Endothelial cell of hepatic sinusoid (primary cell): Measurements from ENCODE around the gene NSMCE1.

ENCODE experiments used
- in situ Hi-C: cut with HindIII; loops from 2 replicates; pipeline ENCODE4 v1.10.0; 2017; ENCODE audit warnings: low sequenced_read_pairs

NSMCE1 gene, protein sequence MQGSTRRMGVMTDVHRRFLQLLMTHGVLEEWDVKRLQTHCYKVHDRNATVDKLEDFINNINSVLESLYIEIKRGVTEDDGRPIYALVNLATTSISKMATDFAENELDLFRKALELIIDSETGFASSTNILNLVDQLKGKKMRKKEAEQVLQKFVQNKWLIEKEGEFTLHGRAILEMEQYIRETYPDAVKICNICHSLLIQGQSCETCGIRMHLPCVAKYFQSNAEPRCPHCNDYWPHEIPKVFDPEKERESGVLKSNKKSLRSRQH

DNA sequence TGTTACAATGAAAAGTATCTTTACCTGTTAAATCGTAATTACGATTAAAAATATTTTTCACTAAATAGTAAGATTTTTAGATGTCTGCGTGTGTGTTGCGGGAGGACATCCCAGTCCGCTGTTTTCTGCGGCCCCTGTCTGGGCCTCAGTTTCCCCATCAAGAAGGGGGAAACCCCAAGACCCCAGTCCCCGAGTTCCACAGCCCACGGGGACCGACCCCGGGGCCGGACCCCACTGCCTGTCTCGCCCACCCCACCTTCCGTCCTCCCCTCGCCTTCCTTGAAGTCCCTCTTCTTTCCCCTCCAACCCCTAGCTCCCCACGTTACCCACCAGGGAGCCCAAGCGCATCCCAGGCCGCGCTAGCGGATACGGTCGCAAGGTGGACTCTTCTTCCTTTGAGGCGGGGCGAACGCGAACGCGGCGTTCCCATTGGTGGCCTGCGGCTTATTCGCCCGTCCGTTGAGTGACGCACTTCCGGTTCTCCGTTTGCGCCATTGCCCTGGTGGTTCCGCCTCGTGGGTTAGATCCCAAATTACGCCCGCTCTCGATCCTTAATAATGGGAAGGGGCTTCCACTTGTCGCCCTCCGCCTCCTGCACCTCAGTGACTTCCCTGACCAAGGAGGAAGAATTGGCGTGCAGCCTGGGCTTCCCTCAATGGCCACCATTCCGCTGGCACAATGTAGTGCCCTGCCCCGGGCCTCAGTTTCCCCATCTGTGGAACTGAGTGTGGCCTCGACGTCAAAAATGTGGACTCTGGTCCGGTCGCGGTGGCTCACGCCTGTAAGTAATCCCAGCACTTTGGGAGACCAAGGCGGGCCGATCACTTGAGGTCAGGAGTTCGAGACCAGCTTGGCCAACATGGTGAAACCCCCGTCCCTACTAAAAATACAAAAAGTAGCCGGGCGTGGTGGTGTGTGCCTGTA is at the start of gene NSMCE1:
Gene NSMCE1 (minus strand): TSS at position 397 of the 924 bp plus-strand sequence. CDS start 11,202 bp downstream, outside the sequence.
- in situ Hi-C loops = no loop called here

DNA sequence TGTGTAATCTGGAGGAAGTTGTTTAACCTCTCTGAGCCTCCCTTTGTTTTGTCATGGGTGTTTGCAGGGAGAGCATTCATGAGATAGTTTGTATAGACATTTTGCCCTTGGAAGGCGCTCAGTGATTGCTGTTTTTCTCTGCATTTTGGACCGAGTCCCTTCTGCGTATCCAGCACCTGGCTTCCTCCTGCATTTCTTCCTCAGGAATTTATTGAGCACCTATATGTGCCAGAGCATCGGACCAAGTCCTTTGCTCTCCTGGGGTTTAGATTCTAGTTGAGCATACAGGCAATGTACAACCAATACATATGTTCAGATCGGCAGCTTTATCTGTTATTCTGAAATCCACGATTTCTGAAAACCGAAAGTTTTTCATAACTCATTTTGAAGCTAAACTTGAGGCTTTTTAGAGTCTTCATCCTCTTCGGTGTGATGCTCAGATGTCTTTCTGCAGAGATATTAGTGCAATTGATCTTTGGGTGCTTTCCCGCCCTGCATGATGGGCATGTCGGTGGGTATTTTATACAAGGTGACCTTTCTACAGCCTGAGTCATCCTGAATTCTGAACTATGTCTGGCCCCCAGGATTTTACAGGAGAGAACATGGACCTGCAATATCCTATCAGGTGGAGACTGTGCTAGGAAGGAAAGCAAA is 49.3 kb upstream of the NSMCE1 start:
- in situ Hi-C loops = no loop called here

DNA sequence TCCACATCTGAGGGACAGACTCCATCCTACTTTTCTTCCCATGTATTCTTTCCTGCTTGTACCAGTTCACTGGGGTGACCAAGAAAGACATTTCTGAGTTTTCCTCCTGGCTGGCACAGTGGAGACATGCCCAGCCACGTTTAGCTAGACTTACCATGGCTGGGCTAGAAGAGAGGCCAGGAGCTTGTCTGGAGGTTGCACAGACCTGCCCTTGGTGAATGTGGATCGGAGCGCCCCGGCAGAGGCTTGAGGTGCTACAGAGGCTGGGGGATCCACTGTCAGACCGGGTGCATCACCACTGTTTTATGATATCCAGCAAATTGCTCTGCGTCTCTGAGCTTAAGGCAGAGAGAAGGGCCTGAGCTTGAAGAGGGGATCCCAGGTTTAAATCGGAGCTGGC is 48.7 kb upstream of the NSMCE1 start:
- in situ Hi-C loops = no loop called here

DNA sequence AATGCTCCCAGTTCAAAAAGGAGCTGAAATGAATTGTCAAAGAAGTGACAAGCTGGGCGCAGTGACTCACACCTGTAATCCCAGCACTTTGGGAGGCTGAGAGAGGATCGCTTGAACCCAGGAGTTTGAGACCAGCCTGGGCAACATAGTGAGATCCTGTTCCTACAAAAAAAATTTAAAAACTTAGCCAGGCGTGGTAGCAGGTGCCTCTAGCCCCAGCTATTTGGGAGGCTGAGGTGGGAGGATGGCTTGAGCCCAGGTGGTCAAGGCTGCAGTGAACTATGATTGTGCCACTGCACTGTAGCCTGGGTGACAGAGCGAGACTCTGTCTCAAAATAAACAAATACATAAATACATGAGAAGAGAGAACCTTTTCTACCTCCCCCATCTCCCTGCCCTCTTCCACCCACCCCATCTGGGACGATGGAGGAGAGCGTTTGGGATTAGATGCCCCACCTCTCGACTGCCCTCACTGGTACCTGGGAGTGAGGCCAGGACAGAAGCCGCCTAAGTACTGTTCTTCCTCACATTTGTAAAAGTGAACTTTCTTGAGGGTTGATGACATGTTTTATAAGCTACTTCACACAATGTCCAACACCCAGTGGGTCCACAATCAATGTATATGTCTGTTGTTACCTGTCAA is 47.6 kb upstream of the NSMCE1 start:
- in situ Hi-C loops = no loop called here

DNA sequence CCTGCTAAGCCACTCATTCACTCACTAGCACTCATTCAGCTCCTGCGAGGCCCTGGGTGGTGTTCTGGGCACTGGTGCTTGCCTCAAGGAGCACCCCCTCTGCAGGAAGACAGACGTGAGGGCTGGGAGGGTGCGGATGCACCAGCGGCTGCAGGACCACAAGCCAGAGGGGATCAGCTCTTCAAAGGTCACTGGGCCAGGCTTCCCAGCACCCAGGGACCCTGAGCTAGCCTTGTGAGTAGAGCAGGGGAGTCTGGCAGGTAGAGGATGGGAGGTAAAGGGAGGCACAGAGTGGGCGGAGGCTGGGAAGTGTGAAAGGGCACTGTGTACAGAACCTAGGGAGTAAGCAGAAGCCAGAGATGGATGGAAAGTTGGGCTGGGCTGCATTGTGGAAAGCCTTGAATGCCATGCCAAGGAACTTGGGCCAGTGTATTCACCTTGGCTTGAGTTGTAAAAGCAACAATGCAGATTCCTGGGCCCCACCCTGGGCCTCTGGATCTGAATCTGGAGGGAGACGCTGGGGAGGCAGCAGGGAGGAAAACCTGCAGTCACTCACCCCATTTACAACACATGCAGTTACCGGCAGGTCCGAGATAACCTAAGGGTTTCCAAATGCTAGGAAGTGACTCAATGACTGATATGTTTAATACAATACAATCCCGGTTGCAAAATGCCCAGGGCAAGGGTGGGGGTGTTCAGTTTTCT is 46.9 kb upstream of the NSMCE1 start:
- in situ Hi-C loops = no loop called here

DNA sequence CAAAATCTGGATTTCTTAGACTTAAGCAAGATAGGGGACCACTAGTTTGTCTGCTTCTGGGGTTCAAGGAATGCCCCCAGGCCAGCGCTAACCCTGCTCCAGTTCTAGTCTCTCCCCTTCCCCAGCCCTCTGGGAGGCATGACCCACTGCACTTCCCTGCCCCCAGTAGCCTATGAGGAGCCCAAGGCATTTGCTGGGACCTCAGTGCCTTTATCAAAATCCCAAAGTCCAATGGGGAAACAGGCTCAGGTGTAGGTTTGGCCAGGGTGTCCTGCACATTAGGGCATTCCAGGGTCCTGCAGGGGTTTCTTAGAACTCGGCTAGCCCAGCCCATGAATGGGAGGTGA is 46.4 kb upstream of the NSMCE1 start:
- in situ Hi-C loops = no loop called here

DNA sequence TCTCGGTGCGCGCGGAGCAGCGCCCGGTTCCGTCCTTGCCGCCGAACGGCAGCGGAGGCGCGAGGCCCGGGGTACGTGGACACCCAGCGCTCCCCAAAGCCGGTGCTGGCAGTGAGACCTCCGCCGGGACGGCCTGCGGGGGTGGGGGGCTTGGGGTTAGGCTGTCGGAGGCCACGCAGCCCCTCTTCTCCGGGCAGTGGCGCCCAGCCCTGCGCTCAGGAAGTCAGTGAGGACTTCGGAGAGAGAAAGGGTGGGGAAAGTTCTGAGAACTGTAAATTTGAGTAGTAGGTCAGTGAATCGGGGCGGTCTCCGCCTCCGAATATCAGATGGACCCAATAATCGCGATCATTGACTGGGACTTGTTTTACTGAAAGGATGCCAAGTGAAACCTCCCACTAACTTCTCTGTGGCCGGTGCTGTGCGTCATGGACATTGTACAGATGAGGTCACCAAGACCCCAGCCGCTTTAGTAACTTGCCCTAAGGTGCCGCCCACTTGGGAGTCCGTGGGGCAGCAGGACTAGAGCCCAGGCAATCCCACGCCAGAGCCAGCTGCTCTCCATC is 45.7 kb upstream of the NSMCE1 start:
- in situ Hi-C loops = no loop called here

DNA sequence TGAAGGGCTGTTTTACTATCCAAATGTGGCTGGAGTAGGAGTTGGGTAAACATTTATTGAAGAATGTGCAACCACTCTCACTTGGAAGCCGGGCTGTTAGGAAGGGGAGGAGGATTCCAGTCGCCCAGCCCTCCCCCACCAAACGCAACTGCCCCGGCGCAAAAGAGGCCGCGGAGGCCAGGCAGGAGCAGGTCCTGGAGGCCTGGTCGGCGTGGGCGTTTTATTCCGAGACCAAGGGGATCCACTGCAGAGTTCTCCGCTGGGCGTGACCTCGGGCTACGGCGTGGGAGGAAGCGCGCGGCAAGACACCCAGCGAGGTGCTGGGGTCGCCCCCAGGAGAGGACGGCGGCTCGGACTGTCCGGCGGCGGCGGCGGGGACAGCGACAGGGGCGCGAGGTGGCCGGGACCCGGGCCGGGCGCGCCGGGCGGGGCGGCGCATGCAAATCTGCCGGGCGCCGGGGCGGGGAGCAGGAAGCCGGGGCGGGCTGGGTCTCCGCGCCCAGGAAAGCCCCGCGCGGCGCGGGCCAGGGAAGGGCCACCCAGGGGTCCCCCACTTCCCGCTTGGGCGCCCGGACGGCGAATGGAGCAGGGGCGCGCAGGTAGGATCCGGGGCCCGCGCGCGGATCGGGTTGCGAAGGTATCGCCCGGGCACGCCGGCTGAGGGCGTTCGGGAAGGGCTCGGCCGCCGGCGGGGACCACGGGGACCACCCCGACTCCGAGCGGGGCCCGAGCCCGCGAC is 45.0 kb upstream of the NSMCE1 start, which contains the start of gene IL4R:
Gene IL4R (plus strand): TSS at position 553 of the 739 bp plus-strand sequence. CDS start 26,230 bp downstream, outside the sequence.
- in situ Hi-C loops = no loop called here

DNA sequence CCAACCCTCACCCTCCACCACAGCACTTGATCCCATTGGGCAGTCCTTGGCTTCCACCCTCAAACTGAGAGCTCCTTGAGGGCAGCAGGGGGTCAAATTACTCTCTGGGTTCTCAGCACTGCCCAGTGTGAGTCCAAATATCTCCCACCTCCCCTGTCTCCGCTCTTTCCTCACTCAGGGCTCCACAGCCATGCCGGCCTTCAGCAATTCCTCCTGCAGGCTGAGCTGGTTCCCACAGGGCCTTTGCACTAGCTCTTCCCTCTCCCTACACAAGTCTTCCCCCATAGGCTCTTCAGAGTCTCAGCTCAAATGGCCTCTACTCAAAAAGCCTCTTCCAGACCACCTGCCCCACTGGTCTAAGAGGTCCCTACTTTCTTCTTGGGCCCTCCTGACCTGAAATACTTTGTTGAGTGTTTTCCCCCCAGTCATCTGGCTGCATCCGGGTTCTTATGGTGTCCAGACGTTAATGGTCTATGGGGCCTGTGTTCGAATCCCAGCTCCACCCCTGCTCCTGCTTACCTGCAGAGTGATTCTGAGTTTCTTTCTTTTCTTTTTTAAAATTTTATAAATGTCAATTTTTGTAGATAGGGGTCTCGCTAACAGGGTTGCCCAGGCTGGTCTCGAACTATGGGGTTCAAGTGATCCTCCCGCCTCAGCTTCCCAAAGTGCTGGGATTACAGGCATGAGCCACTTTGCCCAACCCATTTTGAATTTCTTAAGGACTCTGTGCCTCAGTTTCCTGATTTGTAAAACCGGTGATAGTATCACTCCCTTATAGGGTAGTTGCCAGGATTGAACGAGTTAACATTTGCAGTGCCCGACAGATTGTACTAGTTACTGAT is 44.2 kb upstream of the NSMCE1 start:
- in situ Hi-C loops = no loop called here

DNA sequence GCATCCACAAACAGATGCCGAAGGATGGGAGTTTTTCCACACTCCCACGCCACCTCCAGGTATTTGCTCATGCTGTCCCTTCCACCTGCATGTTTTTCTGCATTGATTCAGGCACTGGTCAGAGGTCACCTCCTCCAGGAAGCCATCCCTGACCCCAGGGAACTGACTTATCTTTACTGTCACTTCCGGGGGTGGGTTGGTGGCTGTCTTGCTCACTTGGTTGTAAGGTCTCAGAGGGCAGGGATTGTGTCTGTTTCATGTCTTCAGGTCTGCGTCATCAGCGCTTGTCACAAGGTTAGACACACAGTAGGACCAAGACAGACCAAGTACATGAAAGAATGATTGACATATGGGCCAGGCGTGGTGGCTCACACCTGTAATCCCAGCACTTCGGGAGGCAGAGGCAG is 43.3 kb upstream of the NSMCE1 start:
- in situ Hi-C loops = no loop called here

DNA sequence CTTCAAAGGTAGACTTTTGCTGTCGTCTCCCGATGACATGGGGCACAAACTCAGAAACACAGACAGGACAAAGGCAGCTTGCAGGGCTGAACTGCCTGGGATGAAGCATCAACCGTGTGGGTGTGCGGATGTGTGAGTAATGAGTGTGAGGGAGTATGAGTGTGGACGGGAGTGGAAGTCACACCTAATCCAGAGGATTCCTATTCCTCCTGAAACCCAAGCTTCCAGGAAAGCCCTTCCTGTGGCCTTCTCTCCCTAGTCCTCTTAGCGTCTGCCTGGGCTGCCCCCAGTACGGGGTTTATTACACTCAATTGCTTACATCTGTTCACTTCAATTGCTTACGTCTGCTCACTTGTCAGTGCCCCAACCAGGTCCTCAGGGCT is 42.9 kb upstream of the NSMCE1 start:
- in situ Hi-C loops = no loop called here

DNA sequence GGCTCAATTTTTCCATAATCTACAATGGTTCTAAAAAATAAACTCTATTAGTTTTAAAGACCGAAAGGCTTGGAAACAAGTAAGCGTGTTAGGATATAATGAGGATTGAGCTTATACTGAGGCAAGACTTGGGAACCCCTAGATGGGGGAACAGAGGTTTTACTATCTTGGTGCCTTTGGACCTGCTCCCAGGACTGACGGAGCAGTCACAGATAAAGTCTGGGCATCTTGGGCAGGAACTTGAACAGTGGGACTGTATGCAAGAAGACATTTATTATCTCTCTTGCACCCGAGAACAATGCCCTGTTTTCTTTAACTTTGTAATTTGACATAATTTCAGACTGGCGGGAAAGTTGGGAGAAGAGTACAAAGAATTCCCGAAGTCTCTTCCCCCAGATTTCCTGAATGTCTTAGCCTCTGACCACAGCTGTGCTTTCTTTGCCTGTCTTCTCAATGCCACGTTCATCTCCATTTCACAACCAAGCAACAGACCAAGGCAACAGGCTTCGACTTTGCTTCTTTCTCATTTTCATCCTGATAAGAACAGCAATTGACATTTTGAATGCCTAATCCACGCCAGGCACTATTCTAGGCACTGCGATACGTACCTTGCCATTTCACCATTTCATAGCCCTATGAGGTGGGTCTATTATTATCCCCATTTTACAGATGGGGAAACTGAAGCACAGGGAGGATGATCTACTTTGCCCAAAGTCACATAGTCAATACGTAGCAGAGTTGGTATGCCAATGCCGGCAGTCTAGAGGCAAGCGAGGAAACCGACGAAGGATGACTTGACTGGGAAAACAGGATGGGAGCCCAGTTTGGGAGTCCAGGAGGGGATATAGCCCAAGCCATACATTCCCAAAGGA is 42.2 kb upstream of the NSMCE1 start:
- in situ Hi-C loops = no loop called here

DNA sequence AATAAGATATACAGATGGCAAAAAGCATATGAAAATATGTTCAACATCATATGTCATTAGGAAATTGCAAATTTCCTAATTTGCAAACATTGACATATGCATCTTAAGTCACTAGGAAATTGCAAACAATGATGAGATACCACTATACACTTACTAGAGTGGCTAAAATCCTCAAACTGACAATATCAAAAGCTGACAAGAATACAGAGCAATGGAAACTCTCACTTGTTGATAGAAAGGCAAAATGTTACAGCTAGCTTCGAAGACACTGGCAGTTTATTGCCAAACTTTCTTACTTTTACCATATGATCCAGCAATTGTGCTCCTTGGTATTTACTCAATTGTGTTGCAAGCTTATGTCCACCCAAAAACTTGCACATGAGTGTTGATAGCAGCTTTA is 40.2 kb upstream of the NSMCE1 start:
- in situ Hi-C loops = no loop called here

DNA sequence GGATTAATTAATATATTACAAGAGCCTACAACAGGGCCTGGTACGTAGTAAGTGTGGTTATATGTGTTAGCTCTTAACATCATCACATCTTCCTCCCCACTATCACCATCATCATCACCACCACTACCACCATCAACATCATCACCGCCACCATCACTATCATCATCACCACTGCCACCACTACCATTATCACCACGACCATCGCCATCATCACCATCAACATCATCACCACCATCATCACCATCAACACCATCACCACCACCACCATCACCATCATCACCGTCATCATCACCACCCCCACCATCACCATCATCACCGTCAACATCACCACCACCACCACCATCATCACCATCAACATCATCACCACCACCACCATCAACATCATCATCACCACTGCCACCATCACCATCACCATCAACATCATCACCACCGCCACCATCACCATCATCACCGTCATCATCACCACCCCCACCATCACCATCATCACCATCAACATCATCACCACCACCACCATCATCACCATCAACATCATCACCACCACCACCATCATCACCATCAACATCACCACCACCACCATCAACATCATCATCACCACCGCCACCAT is 37.4 kb upstream of the NSMCE1 start:
- in situ Hi-C loops = no loop called here

DNA sequence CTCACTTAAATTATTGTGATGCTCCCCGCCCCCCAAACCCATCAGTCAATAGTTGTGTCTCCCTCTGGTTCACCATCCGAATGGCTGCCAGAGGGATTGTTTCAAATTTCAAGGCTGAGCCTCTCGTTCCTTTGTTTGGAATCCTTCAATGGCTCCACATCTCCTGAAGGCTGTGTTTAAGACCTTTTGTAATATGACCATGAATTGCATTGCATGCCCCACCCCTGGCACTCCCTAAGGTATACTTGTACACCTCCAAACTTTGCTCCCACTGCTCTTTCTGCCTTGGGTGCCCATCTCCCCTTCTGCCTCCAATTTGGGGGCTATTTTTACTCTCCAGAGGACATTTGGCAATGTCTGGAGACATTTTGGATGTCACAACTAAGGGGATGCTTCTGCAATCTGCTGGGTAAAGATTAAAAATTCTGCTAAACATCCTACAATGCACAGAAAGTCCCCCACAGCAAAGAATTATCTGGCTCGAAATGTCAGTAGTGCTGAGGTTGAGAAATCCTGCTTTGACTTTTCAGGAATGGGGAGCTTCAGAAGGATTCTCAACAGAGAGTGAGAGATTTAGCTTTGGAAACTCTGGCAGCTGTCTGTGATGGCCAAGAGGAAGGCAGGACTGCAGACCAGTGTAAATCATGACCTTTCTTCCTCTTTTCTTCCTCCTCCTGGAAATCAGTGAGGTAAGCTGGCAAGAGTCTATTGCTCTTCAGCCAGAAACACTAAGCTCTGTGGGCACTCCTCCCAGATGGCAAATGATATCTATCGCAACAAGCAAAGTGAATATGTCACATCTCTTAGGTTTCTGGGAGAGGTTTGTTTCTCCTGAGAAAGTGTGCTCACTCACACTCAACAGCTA is 36.5 kb upstream of the NSMCE1 start:
- in situ Hi-C loops = no loop called here

DNA sequence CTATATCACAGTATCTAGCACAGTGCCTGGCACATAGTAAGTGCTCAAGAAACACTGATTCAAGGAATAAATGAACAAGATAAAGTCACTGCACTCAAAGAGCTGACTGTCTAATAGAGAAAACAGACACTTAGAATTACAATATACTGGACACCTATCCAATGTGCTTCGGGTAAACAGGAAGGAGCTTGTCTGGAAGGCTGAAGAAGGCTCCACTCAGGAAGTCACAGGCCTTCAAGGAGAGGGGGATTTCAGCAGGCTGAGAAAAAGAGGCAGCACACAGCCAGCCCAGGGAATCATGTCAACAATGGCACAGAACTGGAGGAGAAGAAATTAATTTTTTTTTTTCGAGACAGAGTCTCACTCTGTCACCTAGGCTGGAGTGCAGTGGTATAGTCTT is 35.5 kb upstream of the NSMCE1 start:
- in situ Hi-C loops = no loop called here
